ENCODE results near the gene THADA.
"Not testable (repeated sequence)": the region's sequence is repeated elsewhere in the genome, so short reads cannot be mapped to it uniquely, and the experiment has no call there.

The THADA gene

GRCh38 chr2:43314299-43314927 is 281.4 kb downstream of the THADA start:
- DNase-seq: no peak

GRCh38 chr2:43313642-43314017 is 282.2 kb downstream of the THADA start:
- DNase-seq: no peak

GRCh38 chr2:43312755-43313641 is 282.8 kb downstream of the THADA start:
- DNase-seq: no peak

- no peak for DNase-seq
Measured at GRCh38 chr2:43311276-43311675, 284.6 kb downstream of the THADA start.

GRCh38 chr2:43309935-43310334 is 285.9 kb downstream of the THADA start:
- no peak for DNase-seq

- DNase-seq: no peak
Measured at GRCh38 chr2:43307973-43308372, 287.9 kb downstream of the THADA start.

GRCh38 chr2:43307046-43307445 is 288.8 kb downstream of the THADA start:
- no peak for DNase-seq

GRCh38 chr2:43306197-43306596 is 289.6 kb downstream of the THADA start:
- DNase-seq: no peak

- no peak for DNase-seq
Measured at GRCh38 chr2:43305517-43305916, 290.3 kb downstream of the THADA start.

- no peak for DNase-seq
Measured at GRCh38 chr2:43305012-43305411, 290.8 kb downstream of the THADA start.

GRCh38 chr2:43303889-43304288 is 291.9 kb downstream of the THADA start:
- DNase-seq: no peak

- DNase-seq: no peak
Measured at GRCh38 chr2:43302961-43303494, 292.8 kb downstream of the THADA start.

GRCh38 chr2:43302182-43302960 is 293.5 kb downstream of the THADA start:
- DNase-seq: no peak

GRCh38 chr2:43300781-43301583 is 294.9 kb downstream of the THADA start:
- no peak for DNase-seq

- no peak for DNase-seq
Measured at GRCh38 chr2:43300222-43300621, 295.6 kb downstream of the THADA start.

GRCh38 chr2:43298500-43298899 is 297.3 kb downstream of the THADA start:
- no peak for DNase-seq

- DNase-seq: not testable (repeated sequence)
Measured at GRCh38 chr2:43297740-43298139, 298.1 kb downstream of the THADA start.

- no peak for DNase-seq
Measured at GRCh38 chr2:43294973-43295603, 300.8 kb downstream of the THADA start.

- DNase-seq: no peak
Measured at GRCh38 chr2:43293744-43294695, 301.8 kb downstream of the THADA start.

GRCh38 chr2:43292851-43293743 is 302.7 kb downstream of the THADA start:
- DNase-seq: no peak

Data from activated CD8-positive, alpha-beta memory T cell treated with anti-CD3 and anti-CD28 coated beads, Interleukin-2, amount 50 U/mL, for 4 hours (primary cell).